Measurements from ENCODE around the gene EIF4E1B.
A peak's percentile ranks its signal among the peaks of the same experiment; 100 is the strongest.
"Not testable (repeated sequence)": the region's sequence is repeated elsewhere in the genome, so short reads cannot be mapped to it uniquely, and the experiment has no call there.

Gene EIF4E1B

DNA sequence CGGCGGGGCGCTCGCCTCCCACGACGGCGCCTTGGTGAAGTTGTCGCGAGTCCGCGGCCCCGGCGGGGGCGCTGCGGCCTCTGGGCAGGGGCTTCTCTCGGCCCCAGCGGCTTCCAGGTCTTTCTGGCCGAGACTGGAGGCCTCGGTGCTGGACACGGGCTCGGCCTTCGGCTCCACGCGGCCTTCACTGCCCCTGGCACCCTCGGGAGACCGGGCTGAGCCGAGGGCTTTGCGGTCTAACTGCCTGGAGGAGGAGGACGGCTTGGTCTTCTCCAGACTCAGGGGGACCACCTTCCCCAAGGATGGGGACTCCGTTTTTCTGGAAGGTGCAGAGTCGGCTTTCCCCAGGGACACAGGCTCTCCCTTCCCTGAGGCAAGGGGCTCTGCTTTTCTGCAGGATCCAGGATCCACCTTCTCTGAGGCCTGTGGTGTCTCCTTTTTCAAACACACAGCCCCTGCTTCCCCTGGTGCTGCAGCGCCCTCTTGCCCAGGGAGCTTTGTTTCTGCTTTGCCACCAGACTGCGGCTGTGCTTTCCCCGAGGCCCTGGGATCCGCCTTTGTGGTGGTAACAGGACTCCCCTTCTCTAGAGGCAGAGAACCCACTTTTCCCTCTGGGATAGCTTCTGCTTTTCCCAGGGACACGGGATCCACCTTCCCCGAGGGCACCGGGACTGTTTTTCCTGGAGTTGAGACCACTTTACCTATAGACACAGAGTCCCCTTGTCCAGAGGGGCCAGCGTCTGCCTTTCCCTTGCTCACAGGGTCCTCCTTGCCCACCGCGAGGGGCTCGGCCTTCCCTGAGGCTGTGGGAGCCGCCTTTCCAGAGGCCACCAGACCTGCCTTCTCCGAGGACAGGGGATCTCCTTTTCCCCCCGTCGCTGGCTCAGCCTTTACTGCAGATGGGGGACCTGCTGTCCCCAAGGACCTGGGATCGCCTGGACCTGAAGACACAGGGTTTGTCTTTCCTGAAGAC, 32.8 kb upstream of the EIF4E1B start:
- no peaks in the 10 kb centered on the region for H3K79me2 ChIP-seq
- no peaks in the 10 kb centered on the region for H3K27me3 ChIP-seq (ENCODE audit: control insufficient read depth, insufficient read depth, low read length)
- no peak overlapping the region for H3K27ac ChIP-seq
- H3K36me3 ChIP-seq (ENCODE audit: control insufficient read depth, insufficient read depth, low read length) = no peaks in the 10 kb centered on the region
- H3K9ac ChIP-seq = no peak overlapping the region
- no peak overlapping the region for H3K4me3 ChIP-seq (ENCODE audit: low read depth, low read length)
- peak overlapping the region; percentile 20 for H2AFZ ChIP-seq
- no peak overlapping the region for H3K4me2 ChIP-seq (ENCODE audit: low read length)
- no peaks in the 10 kb centered on the region for H3K9me3 ChIP-seq (ENCODE audit: control insufficient read depth, low read length)
- TF ChIP-seq, protein P1, sequence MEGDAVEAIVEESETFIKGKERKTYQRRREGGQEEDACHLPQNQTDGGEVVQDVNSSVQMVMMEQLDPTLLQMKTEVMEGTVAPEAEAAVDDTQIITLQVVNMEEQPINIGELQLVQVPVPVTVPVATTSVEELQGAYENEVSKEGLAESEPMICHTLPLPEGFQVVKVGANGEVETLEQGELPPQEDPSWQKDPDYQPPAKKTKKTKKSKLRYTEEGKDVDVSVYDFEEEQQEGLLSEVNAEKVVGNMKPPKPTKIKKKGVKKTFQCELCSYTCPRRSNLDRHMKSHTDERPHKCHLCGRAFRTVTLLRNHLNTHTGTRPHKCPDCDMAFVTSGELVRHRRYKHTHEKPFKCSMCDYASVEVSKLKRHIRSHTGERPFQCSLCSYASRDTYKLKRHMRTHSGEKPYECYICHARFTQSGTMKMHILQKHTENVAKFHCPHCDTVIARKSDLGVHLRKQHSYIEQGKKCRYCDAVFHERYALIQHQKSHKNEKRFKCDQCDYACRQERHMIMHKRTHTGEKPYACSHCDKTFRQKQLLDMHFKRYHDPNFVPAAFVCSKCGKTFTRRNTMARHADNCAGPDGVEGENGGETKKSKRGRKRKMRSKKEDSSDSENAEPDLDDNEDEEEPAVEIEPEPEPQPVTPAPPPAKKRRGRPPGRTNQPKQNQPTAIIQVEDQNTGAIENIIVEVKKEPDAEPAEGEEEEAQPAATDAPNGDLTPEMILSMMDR (IDR thresholded peaks at IDR 0.05) = no peak
- no peaks in the 10 kb centered on the region for H3K4me1 ChIP-seq

DNA sequence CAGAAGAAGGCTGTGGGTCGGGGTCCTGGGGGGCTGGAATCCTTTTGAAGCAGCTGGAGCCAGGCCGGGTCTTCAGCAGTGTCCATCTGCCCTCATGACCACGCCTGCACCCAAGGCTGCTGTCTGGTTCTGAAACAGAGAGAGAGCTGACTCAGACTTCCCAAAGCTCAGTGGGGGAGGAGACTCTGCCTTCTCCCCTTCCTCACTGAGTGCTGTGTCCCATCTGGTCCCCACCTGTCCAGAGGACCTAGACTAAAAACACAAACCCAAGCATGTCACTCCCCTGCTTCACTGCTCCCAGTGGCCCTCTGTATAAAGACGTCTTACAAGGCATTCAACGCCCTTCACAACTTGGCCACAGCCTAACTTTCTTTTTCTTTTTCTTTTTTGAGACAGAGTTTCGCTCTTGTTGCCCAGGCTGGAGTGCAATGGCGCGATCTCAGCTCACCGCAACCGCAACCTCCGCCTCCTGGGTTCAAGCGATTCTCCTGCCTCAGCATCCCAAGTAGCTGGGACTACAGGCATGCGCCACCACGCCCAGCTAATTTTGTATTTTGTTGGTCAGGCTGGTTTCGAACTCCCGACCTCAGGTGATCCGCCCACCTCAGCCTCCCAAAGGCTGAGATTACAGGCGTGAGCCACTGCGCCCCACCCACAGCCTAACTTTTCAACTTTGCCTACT, 30.6 kb upstream of the EIF4E1B start:
- H3K4me1 ChIP-seq; H3K4me3 ChIP-seq (ENCODE audit: low read depth, low read length); H3K9ac ChIP-seq; H3K9me3 ChIP-seq (ENCODE audit: control insufficient read depth, low read length); H3K27ac ChIP-seq; H2AFZ ChIP-seq; H3K36me3 ChIP-seq (ENCODE audit: control insufficient read depth, insufficient read depth, low read length); H3K79me2 ChIP-seq; H3K27me3 ChIP-seq (ENCODE audit: control insufficient read depth, insufficient read depth, low read length); H3K4me2 ChIP-seq (ENCODE audit: low read length): not testable (repeated sequence)

DNA sequence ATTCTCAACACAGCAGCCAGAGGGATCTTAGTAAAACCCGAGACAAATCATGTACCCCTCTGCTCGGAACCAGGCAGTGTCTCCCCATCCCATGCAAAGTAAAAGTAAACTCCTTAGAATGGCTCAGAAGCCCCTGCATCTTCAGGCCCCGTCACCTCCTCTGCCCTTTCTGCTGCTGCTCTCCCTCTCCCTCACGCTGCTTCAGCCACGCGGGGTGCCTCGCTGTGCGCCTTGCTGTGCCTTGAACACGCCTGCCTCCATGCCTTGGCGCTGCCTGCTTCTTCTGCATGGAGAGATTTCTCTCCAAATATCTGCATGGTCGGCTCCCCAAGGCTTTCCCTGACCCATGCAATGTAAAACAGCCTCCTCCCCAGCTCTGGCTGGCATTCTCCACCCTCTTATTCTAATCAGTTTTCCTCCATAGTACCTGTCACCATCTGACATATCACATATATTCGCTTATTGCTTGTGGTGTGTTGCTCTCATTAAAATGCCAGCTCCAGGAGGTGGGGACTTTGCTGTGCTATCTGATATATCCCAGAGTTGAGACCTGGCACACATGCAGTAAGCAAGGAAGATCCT, 28.5 kb upstream of the EIF4E1B start:
- H3K4me1 ChIP-seq = no peaks in the 10 kb centered on the region
- H3K27me3 ChIP-seq (ENCODE audit: control insufficient read depth, insufficient read depth, low read length) = no peaks in the 10 kb centered on the region
- H3K36me3 ChIP-seq (ENCODE audit: control insufficient read depth, insufficient read depth, low read length) = no peaks in the 10 kb centered on the region
- H3K9me3 ChIP-seq (ENCODE audit: control insufficient read depth, low read length) = no peaks in the 10 kb centered on the region
- TF ChIP-seq, protein P1 (IDR thresholded peaks at IDR 0.05) = no peak
- H3K4me3 ChIP-seq (ENCODE audit: low read depth, low read length) = no peak overlapping the region
- no peak overlapping the region for H3K9ac ChIP-seq
- H3K4me2 ChIP-seq (ENCODE audit: low read length) = no peak overlapping the region
- H3K27ac ChIP-seq = no peak overlapping the region
- no peaks in the 10 kb centered on the region for H3K79me2 ChIP-seq
- no peak overlapping the region for H2AFZ ChIP-seq

DNA sequence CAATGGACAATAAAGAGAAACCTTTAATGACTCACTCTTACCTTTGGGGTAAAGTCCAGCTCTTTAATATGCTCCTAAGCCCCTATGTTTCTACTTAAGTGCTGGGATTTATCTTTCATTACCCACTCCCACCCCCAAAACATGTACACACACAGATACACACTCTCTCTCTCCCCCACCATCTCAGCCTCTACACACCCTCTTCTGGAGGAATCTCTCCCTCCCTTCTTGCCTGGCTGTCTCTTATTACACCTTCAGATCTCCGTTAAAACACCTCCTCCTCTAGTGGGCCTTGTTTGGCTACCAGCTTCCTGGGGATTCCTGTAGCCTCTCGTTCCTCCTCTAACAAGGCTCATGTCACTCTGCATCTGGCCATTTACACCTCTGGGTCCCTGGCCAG, 27.4 kb upstream of the EIF4E1B start:
- no peak overlapping the region for H3K9ac ChIP-seq
- no peak overlapping the region for H2AFZ ChIP-seq
- no peaks in the 10 kb centered on the region for H3K79me2 ChIP-seq
- H3K4me1 ChIP-seq = no peaks in the 10 kb centered on the region
- H3K36me3 ChIP-seq (ENCODE audit: control insufficient read depth, insufficient read depth, low read length) = no peaks in the 10 kb centered on the region
- H3K27me3 ChIP-seq (ENCODE audit: control insufficient read depth, insufficient read depth, low read length) = no peaks in the 10 kb centered on the region
- no peak overlapping the region for H3K27ac ChIP-seq
- no peak overlapping the region for H3K4me2 ChIP-seq (ENCODE audit: low read length)
- TF ChIP-seq, protein P1 (IDR thresholded peaks at IDR 0.05) = no peak
- no peak overlapping the region for H3K4me3 ChIP-seq (ENCODE audit: low read depth, low read length)
- no peaks in the 10 kb centered on the region for H3K9me3 ChIP-seq (ENCODE audit: control insufficient read depth, low read length)

DNA sequence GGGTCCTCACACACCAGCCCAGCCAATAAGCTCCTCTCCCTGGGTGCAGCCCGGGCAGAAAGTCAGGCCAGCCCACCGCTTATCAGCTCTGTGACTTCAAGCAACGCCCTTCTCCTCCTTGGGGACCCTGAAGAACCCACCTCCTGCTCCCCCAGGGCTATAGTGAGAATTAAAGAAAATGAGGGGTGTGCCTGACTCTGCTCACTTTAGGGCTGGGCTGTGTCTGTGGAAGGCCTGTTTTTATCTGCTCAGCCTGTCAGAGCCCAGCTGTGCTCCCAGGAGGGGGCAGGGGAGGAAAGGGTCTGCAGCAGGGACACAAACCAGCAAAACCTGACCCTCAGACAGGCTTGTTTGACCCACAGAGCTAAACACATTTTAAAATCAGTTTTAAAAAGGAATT, 24.4 kb upstream of the EIF4E1B start:
- no peaks in the 10 kb centered on the region for H3K27me3 ChIP-seq (ENCODE audit: control insufficient read depth, insufficient read depth, low read length)
- H3K36me3 ChIP-seq (ENCODE audit: control insufficient read depth, insufficient read depth, low read length) = no peaks in the 10 kb centered on the region
- TF ChIP-seq, protein P1 (IDR thresholded peaks at IDR 0.05) = no peak
- no peaks in the 10 kb centered on the region for H3K9me3 ChIP-seq (ENCODE audit: control insufficient read depth, low read length)
- no peaks in the 10 kb centered on the region for H3K4me1 ChIP-seq
- H3K9ac ChIP-seq = no peak overlapping the region
- H3K27ac ChIP-seq = no peak overlapping the region
- H3K79me2 ChIP-seq = no peaks in the 10 kb centered on the region
- no peak overlapping the region for H3K4me2 ChIP-seq (ENCODE audit: low read length)
- no peak overlapping the region for H3K4me3 ChIP-seq (ENCODE audit: low read depth, low read length)
- H2AFZ ChIP-seq = no peak overlapping the region

Data from parathyroid adenoma (tissue), 2 donors.